SK-N-SH treated with all-trans-retinoic acid at 6 μM for 48 hours (cell line): ENCODE results near the gene AEBP2.

ENCODE experiments used
- ZNF8 ChIP-seq: fragments of 450-650 bp; formaldehyde crosslinking; IDR thresholded peaks from 2 replicates; pipeline ENCODE4 v1.5.0; 2020; ENCODE audit warnings: mild to moderate bottlenecking, moderate library complexity
- TF ChIP-seq, protein P1 (sequence below): fragments of 250-450 bp; sonication (Bioruptor Pico); IDR thresholded peaks from 2 replicates; pipeline ENCODE4 v1.5.1; 2020; ENCODE audit warnings: low read depth, mild to moderate bottlenecking, moderate library complexity

DNA sequence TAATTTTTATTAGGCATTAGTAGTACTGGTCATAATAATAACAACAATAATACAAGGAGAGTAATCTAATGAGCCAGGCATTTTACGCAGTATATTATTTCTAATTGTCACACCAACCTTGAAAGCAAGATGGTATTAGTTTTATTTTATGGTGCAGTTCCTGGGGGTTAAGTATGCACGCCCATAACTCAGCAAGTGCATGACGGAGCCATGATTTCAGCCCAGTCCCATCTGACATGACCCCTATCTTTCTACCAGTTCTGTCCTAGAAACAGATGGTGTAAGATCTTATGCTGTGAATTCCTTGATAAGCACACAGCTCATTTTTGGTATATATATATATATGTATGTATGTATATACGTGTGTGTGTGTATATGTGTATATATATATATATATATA, 106.0 kb downstream of the AEBP2 start:
- TF ChIP-seq ZNF8 (CRISPR knock-in tag): no peak
- TF ChIP-seq, protein P1, sequence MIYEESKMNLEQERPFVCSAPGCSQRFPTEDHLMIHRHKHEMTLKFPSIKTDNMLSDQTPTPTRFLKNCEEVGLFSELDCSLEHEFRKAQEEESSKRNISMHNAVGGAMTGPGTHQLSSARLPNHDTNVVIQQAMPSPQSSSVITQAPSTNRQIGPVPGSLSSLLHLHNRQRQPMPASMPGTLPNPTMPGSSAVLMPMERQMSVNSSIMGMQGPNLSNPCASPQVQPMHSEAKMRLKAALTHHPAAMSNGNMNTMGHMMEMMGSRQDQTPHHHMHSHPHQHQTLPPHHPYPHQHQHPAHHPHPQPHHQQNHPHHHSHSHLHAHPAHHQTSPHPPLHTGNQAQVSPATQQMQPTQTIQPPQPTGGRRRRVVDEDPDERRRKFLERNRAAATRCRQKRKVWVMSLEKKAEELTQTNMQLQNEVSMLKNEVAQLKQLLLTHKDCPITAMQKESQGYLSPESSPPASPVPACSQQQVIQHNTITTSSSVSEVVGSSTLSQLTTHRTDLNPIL (CRISPR knock-in tag): no peak
